H1 (cell line): ENCODE measurements around the gene TRIM21. TPM values are rescaled to one million over a fixed set of nuclear protein-coding genes. Genes with fewer than 3 reads are reported as not detected.
"Not testable (repeated sequence)": the region's sequence is repeated elsewhere in the genome, so short reads cannot be mapped to it uniquely, and the experiment has no call there.

ENCODE experiments used
- CTCF ChIA-PET: fragments of 300-600 bp; sonication (Branson Sonifier 250); formaldehyde crosslinking; loops from one replicate; lab custom pipeline; 2021; ENCODE audit not compliant: partially characterized antibody; lab: Charles Lee
- POLR2A ChIA-PET: fragments of 300-600 bp; sonication (Branson Sonifier 250); formaldehyde crosslinking; loops from one replicate; lab custom pipeline; 2021; ENCODE audit warnings: inconsistent platforms; ENCODE audit not compliant: partially characterized antibody; lab: Charles Lee
- DNase-seq, 2 experiments: peaks; one replicate each; pipeline versions ENCODE4 v3.0.0 to v3.0.0-alpha.2; 2010 to 2022; ENCODE audit warnings: low spot score in 2 of 2, low read depth in 1 of 2, mixed read lengths in 1 of 2
- FAIRE-seq: peaks from 2 replicates; lab custom pipeline; 2011; peaks lifted over from hg19 to GRCh38; lab: Jason Lieb, UNC
- H2AFZ ChIP-seq: 2 replicates; pipeline ENCODE4 v1.8.1; 2012; ENCODE audit warnings: low read length, inconsistent platforms
- H2AK5ac ChIP-seq: 2 replicates; pipeline ENCODE4 v1.6.1; 2013; ENCODE audit warnings: low read depth, low read length
- H2BK120ac ChIP-seq: replicated peaks from 2 replicates; pipeline ENCODE3; 2013; ENCODE audit warnings: low read depth, low read length, inconsistent platforms
- H2BK12ac ChIP-seq: 2 replicates; pipeline ENCODE4 v1.6.1; 2013; ENCODE audit warnings: low read depth, low read length
- H2BK15ac ChIP-seq: 2 replicates; pipeline ENCODE4 v1.6.1; 2013; ENCODE audit warnings: low read length
- H2BK20ac ChIP-seq: 2 replicates; pipeline ENCODE4 v1.6.1; 2013; ENCODE audit warnings: low read length
- H2BK5ac ChIP-seq: 2 replicates; pipeline ENCODE4 v1.6.1; 2013; ENCODE audit warnings: low read depth, low read length
- H3K14ac ChIP-seq: 2 replicates; pipeline ENCODE4 v1.6.1; 2013; ENCODE audit warnings: inconsistent platforms; ENCODE audit not compliant: insufficient read length
- H3K18ac ChIP-seq: 2 replicates; pipeline ENCODE4 v1.6.1; 2013; ENCODE audit warnings: low read length; ENCODE audit errors: extremely low read depth
- H3K23ac ChIP-seq: 2 replicates; pipeline ENCODE4 v1.6.1; 2013; ENCODE audit warnings: inconsistent platforms; ENCODE audit not compliant: insufficient read length
- H3K23me2 ChIP-seq: 2 replicates; pipeline ENCODE4 v1.6.1; 2013; ENCODE audit warnings: low read depth, low read length
- H3K27ac ChIP-seq: 2 replicates; pipeline ENCODE4 v1.6.1; 2011; ENCODE audit warnings: low read depth, low read length, inconsistent platforms
- H3K27me3 ChIP-seq, 4 experiments: replicated peaks in 1 of 4; 1 replicate in 1 of 4; 2 replicates in 3 of 4; pipeline versions ENCODE4 v1.6.1 to v1.8.1; 2011 to 2013; ENCODE audit warnings: low read length in 3 of 4, mild to moderate bottlenecking in 3 of 4, inconsistent platforms in 2 of 4, mixed read lengths in 2 of 4, moderate library complexity in 1 of 4; ENCODE audit not compliant: control insufficient read depth in 3 of 4, insufficient read depth in 3 of 4; ENCODE audit errors: extremely low read depth in 1 of 4
- H3K36me3 ChIP-seq, 4 experiments: 2 replicates each; pipeline versions ENCODE4 v1.6.1 to v1.8.1; 2011 to 2013; ENCODE audit warnings: mild to moderate bottlenecking in 4 of 4, low read length in 3 of 4, moderate library complexity in 2 of 4, control low read depth in 1 of 4, inconsistent platforms in 1 of 4; ENCODE audit not compliant: insufficient read depth in 4 of 4, control insufficient read depth in 2 of 4
- H3K4ac ChIP-seq: replicated peaks from 2 replicates; pipeline ENCODE3; 2013; ENCODE audit warnings: low read length, low read depth, mixed read lengths, inconsistent platforms; ENCODE audit not compliant: insufficient read length
- H3K4me1 ChIP-seq, 4 experiments: replicated peaks in 1 of 4; 1 replicate in 1 of 4; 2 replicates in 3 of 4; pipeline versions ENCODE4 v1.6.1 to v1.8.1; 2011 to 2013; ENCODE audit warnings: low read length in 3 of 4, inconsistent platforms in 2 of 4, mixed read lengths in 1 of 4; ENCODE audit not compliant: insufficient read depth in 4 of 4, control insufficient read depth in 3 of 4
- H3K4me2 ChIP-seq, 2 experiments: 2 replicates each; pipeline versions ENCODE4 v1.6.1 to v1.8.1; 2011 to 2013; ENCODE audit warnings: low read depth in 2 of 2, low read length in 2 of 2, control low read depth in 1 of 2, inconsistent platforms in 1 of 2, mild to moderate bottlenecking in 1 of 2; ENCODE audit not compliant: insufficient read depth in 1 of 2
- H3K4me3 ChIP-seq, 4 experiments: fragments of 200-600, 300-600 bp in 1 of 4; sonication (generic), shearing (Covaris generic), sonication (Bioruptor Twin) in 1 of 4; 2 replicates each; pipeline versions ENCODE4 v1.5.1 to v1.8.1; 2011 to 2016; ENCODE audit warnings: low read length in 4 of 4, low read depth in 3 of 4, control low read depth in 2 of 4, inconsistent platforms in 2 of 4, mild to moderate bottlenecking in 2 of 4, mixed read lengths in 1 of 4, moderate library complexity in 1 of 4; ENCODE audit not compliant: insufficient read depth in 2 of 4; ENCODE audit errors: extremely low read depth in 1 of 4
- H3K56ac ChIP-seq: replicated peaks from 2 replicates; pipeline ENCODE3; 2013; ENCODE audit warnings: low read depth, mild to moderate bottlenecking, mixed read lengths, low read length, inconsistent platforms; ENCODE audit not compliant: insufficient read length
- H3K79me1 ChIP-seq: 2 replicates; pipeline ENCODE4 v1.6.1; 2013; ENCODE audit warnings: low read depth, low read length, control low read depth
- H3K79me2 ChIP-seq, 2 experiments: 2 replicates each; pipeline versions ENCODE4 v1.6.1 to v1.8.1; 2012 to 2013; ENCODE audit warnings: low read length in 2 of 2, mild to moderate bottlenecking in 2 of 2, inconsistent platforms in 1 of 2; ENCODE audit not compliant: insufficient read depth in 2 of 2, control insufficient read depth in 1 of 2
- H3K9ac ChIP-seq, 4 experiments: replicated peaks in 1 of 4; 1 replicate in 1 of 4; 2 replicates in 3 of 4; pipeline versions ENCODE4 v1.6.1 to v1.8.1; 2011 to 2013; ENCODE audit warnings: low read depth in 3 of 4, low read length in 3 of 4, control low read depth in 2 of 4, mild to moderate bottlenecking in 2 of 4, moderate library complexity in 2 of 4, inconsistent platforms in 1 of 4; ENCODE audit errors: extremely low read depth in 1 of 4
- H3K9me3 ChIP-seq, 2 experiments: 2 replicates each; pipeline versions ENCODE4 v1.6.1 to v1.8.1; 2012 to 2013; ENCODE audit warnings: mild to moderate bottlenecking in 2 of 2, moderate library complexity in 2 of 2, control low read depth in 1 of 2, inconsistent platforms in 1 of 2, low read depth in 1 of 2, low read length in 1 of 2, mixed read lengths in 1 of 2; ENCODE audit not compliant: insufficient read depth in 2 of 2
- H4K20me1 ChIP-seq, 2 experiments: replicated peaks in 1 of 2; 2 replicates each; pipeline versions ENCODE3 to v1.8.1; 2011 to 2013; ENCODE audit warnings: inconsistent platforms in 2 of 2, low read length in 2 of 2, mild to moderate bottlenecking in 1 of 2; ENCODE audit not compliant: insufficient read depth in 2 of 2, control insufficient read depth in 1 of 2
- H4K5ac ChIP-seq: 2 replicates; pipeline ENCODE4 v1.6.1; 2013; ENCODE audit warnings: low read length, low read depth, mixed read lengths, inconsistent platforms; ENCODE audit not compliant: insufficient read length
- H4K8ac ChIP-seq: 2 replicates; pipeline ENCODE4 v1.8.0; 2013; ENCODE audit warnings: mild to moderate bottlenecking, moderate library complexity, low read length, inconsistent platforms; ENCODE audit not compliant: insufficient read depth; ENCODE audit errors: extremely low read depth
- H4K91ac ChIP-seq: replicated peaks from 2 replicates; pipeline ENCODE3; 2013; ENCODE audit warnings: low read length, mixed read lengths, inconsistent platforms; ENCODE audit not compliant: insufficient read length
- BACH1 ChIP-seq: IDR thresholded peaks from 2 replicates; pipeline ENCODE4 v1.6.1; 2012; ENCODE audit warnings: low read length, improper control_type of control experiment
- CEBPB ChIP-seq: IDR thresholded peaks from 2 replicates; pipeline ENCODE4 v1.6.1; 2012; ENCODE audit warnings: low read depth, low read length
- POU5F1 ChIP-seq: IDR thresholded peaks from 2 replicates; pipeline ENCODE4 v1.6.1; 2011; ENCODE audit warnings: low read depth, mild to moderate bottlenecking, low read length, moderate library complexity
- SIN3A ChIP-seq, 2 experiments: IDR thresholded peaks in 1 of 2; conservative IDR thresholded peaks in 1 of 2; 2 replicates each; pipeline ENCODE4 v1.6.1; 2011 to 2012; ENCODE audit warnings: low read length in 2 of 2, improper control_type of control experiment in 1 of 2, low read depth in 1 of 2, mild to moderate bottlenecking in 1 of 2
- SRF ChIP-seq: IDR thresholded peaks from 2 replicates; pipeline ENCODE4 v1.6.1; 2011; ENCODE audit warnings: mild to moderate bottlenecking, low read depth, low read length, moderate library complexity
- WGBS, 2 experiments: shearing (Covaris generic) in 1 of 2; methylation state at CpG; one replicate each; pipeline versions ENCODE4 v1.1.6 to v1.1.7; 2013 to 2015; ENCODE audit warnings: low lambda C conversion rate in 2 of 2, mixed read lengths in 2 of 2, inconsistent platforms in 1 of 2, low coverage in 1 of 2, missing lambda C conversion rate in 1 of 2; ENCODE audit not compliant: insufficient replicate concordance in 2 of 2, insufficient coverage in 1 of 2, insufficient read length in 1 of 2; ENCODE audit errors: extremely low coverage in 1 of 2, missing lambda C conversion rate in 1 of 2; 5-methylcytosine and 5-hydroxymethylcytosine counted together
- polyA plus RNA-seq, 7 experiments: library from polyadenylated mRNA; depleted of rRNA in 3 of 7; stranded (reverse) in 5 of 7; unstranded in 2 of 7; fragments of >200 nt in 5 of 7; fragments of 200-250 nt in 2 of 7; gene quantifications; 1 replicate in 5 of 7; 2 replicates in 1 of 7; 4 replicates in 1 of 7; pipeline versions ENCODE4 v1.2.1 to v1.2.3, GENCODE V29; 2011 to 2013; ENCODE audit warnings: missing spikeins in 2 of 7, mixed read lengths in 2 of 7
- total RNA-seq: library from RNA; stranded (reverse); fragmentation: NEBNext Ultra II Directional; extraction: Animal tissue kit (Norgen Biotek cat#: 25700); gene quantifications from 2 replicates; pipeline ENCODE4 v1.2.1, GENCODE V29; 2021

TRIM21 gene
- total and polyA plus RNA-seq, 2 of the 8 experiments (the other 6 are each of a cell fraction or from before 2014, with no cell fraction given) = 15.6 to 16.7 TPM

- TF ChIP-seq SIN3A (conservative IDR thresholded peaks at IDR 0.05 in 1 of 2, IDR thresholded peaks at IDR 0.05 in 1 of 2; ENCODE audit: low read depth in 1 of 2, low read length in 2 of 2) (no peak), BACH1 (no peak), CEBPB (no peak), SRF (no peak), POU5F1 (no peak)
Observed at GRCh38 chr11:4416306-4416705, 22.8 kb upstream of the TRIM21 start (continued).

DNA sequence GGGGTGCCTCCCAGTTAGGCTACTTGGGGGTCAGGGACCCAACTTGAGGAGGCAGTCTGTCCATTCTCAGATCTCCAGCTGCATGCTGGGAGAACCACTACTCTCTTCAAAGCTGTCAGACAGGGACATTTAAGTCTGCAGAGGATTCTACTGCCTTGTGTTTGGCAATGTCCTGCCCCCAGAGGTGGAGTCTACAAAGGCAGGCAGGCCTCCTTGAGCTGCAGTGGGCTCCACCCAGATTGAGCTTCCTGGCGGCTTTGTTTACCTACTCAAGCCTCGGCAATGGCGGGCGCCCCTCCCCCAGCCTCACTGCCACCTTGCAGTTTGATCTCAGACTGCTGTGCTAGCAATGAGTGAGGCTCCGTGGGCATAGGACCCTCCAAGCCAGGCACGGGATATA lies 12.7 kb upstream of the TRIM21 start:
- H4K20me1 ChIP-seq, H3K14ac ChIP-seq, H3K79me2 ChIP-seq, H2BK5ac ChIP-seq, H4K5ac ChIP-seq, H4K91ac ChIP-seq, H2BK15ac ChIP-seq, H3K4me3 ChIP-seq, H2BK20ac ChIP-seq, H3K36me3 ChIP-seq, H3K23ac ChIP-seq, H3K27ac ChIP-seq, H4K8ac ChIP-seq, FAIRE-seq, H3K4me1 ChIP-seq, H3K18ac ChIP-seq, H3K4ac ChIP-seq, H3K4me2 ChIP-seq, H2BK12ac ChIP-seq, H3K9me3 ChIP-seq, H3K9ac ChIP-seq, H3K23me2 ChIP-seq, H3K27me3 ChIP-seq, DNase-seq, H2AFZ ChIP-seq, POLR2A ChIA-PET, H2AK5ac ChIP-seq, H3K56ac ChIP-seq, H2BK120ac ChIP-seq, H3K79me1 ChIP-seq: not testable (repeated sequence)
- CTCF ChIA-PET = interaction anchor here (1.2 kb wide), 1 partner anchor 87 kb away, joined by 3 read pairs; no protein-coding TSS in a partner anchor
- 88% methylated on average over 2 of the region's 6 CpGs; no CpG with 5 or more reads in 1 of the 2 experiments for WGBS, 2 experiments
